HepG2 (cell line): ENCODE measurements around the gene PDLIM5. TPM values are rescaled to one million over a fixed set of nuclear protein-coding genes. Genes with fewer than 3 reads are reported as not detected.
A peak's percentile ranks its signal among the peaks of the same experiment; 100 is the strongest.

Experiments used
- CAMTA2 ChIP-seq: sonication (generic); formaldehyde crosslinking; IDR thresholded peaks from 2 replicates; pipeline ENCODE4 v1.4.0; 2020; ENCODE audit warnings: mild to moderate bottlenecking, missing genetic modification reagents, borderline replicate concordance
- CERS6 ChIP-seq: sonication (generic); formaldehyde crosslinking; IDR thresholded peaks from 2 replicates; pipeline ENCODE4 v1.5.0; 2020; ENCODE audit warnings: missing genetic modification reagents
- DNMT1 ChIP-seq: sonication (generic); formaldehyde crosslinking; IDR thresholded peaks from 2 replicates; pipeline ENCODE4 v1.5.1; 2020; ENCODE audit warnings: mild to moderate bottlenecking, missing genetic modification reagents
- FOXA1 ChIP-seq, 2 experiments: fragments of 450-650 bp in 1 of 2; sonication (generic) in 1 of 2; formaldehyde crosslinking in 1 of 2; IDR thresholded peaks; 2 replicates each; pipeline versions ENCODE4 v1.4.0 to v1.6.1; 2016 to 2020; ENCODE audit warnings: missing genetic modification reagents in 1 of 2
- FUBP1 ChIP-seq: sonication (generic); formaldehyde crosslinking; IDR thresholded peaks from 2 replicates; pipeline ENCODE4 v1.5.1; 2020; ENCODE audit warnings: missing genetic modification reagents, mild to moderate bottlenecking, borderline replicate concordance
- GMEB1 ChIP-seq: sonication (generic); formaldehyde crosslinking; IDR thresholded peaks from 2 replicates; pipeline ENCODE4 v1.5.1; 2020; ENCODE audit warnings: missing genetic modification reagents, mild to moderate bottlenecking, borderline replicate concordance
- HES4 ChIP-seq: sonication (generic); formaldehyde crosslinking; IDR thresholded peaks from 2 replicates; pipeline ENCODE4 v1.9.0; 2021; ENCODE audit warnings: mild to moderate bottlenecking, missing genetic modification reagents, borderline replicate concordance
- KDM2A ChIP-seq: sonication (generic); formaldehyde crosslinking; IDR thresholded peaks from 2 replicates; pipeline ENCODE4 v1.4.0; 2020; ENCODE audit warnings: low read depth, missing genetic modification reagents, borderline replicate concordance
- KDM4B ChIP-seq: sonication (generic); formaldehyde crosslinking; IDR thresholded peaks from 2 replicates; pipeline ENCODE4 v1.4.0; 2020; ENCODE audit warnings: missing genetic modification reagents
- KMT2A ChIP-seq: sonication (generic); formaldehyde crosslinking; IDR thresholded peaks from 2 replicates; pipeline ENCODE4 v1.4.0; 2020; ENCODE audit warnings: missing genetic modification reagents
- MBNL3 ChIP-seq: fragments of 250-450 bp; sonication (Bioruptor Pico); conservative IDR thresholded peaks from 2 replicates; pipeline ENCODE4 v1.8.0; 2022; ENCODE audit warnings: mild to moderate bottlenecking, inconsistent platforms
- NR2F1 ChIP-seq, 2 experiments: fragments of 450-650 bp in 1 of 2; formaldehyde crosslinking in 1 of 2; IDR thresholded peaks; 2 replicates each; pipeline versions ENCODE4 v1.5.0 to v1.6.1; 2016 to 2020; ENCODE audit warnings: mild to moderate bottlenecking in 1 of 2, missing compliant biosample characterization in 1 of 2, missing genetic modification reagents in 1 of 2, moderate library complexity in 1 of 2
- PTBP1 ChIP-seq: fragments of 200-400 bp; formaldehyde crosslinking; IDR thresholded peaks from 2 replicates; pipeline ENCODE4 v1.6.1; 2018; ENCODE audit warnings: low read length, low read depth; ENCODE audit not compliant: poor library complexity, severe bottlenecking
- RBM22 ChIP-seq: fragments of 200-400 bp; formaldehyde crosslinking; optimal IDR thresholded peaks from 2 replicates; pipeline ENCODE3; 2017; ENCODE audit warnings: mild to moderate bottlenecking, low read length, moderate library complexity
- SALL2 ChIP-seq: sonication (generic); formaldehyde crosslinking; IDR thresholded peaks from 2 replicates; pipeline ENCODE4 v1.8.1; 2023; ENCODE audit warnings: mild to moderate bottlenecking, missing genetic modification reagents, inconsistent platforms
- SCMH1 ChIP-seq: sonication (generic); formaldehyde crosslinking; IDR thresholded peaks from 2 replicates; pipeline ENCODE4 v1.9.0; 2021; ENCODE audit warnings: missing genetic modification reagents, mild to moderate bottlenecking, borderline replicate concordance
- TCF7L2 ChIP-seq: IDR thresholded peaks from 2 replicates; pipeline ENCODE4 v1.6.1; 2011; ENCODE audit warnings: mild to moderate bottlenecking, low read depth, low read length, moderate library complexity
- TERF1 ChIP-seq: sonication (generic); formaldehyde crosslinking; IDR thresholded peaks from 2 replicates; pipeline ENCODE4 v1.8.0; 2022; ENCODE audit warnings: mild to moderate bottlenecking, missing genetic modification reagents, moderate library complexity
- ZBTB34 ChIP-seq: sonication (generic); formaldehyde crosslinking; IDR thresholded peaks from 2 replicates; pipeline ENCODE4 v1.8.0; 2022; ENCODE audit warnings: mild to moderate bottlenecking, missing genetic modification reagents
- ZNF180 ChIP-seq: sonication (generic); formaldehyde crosslinking; IDR thresholded peaks from 2 replicates; pipeline ENCODE4 v1.4.0; 2020; ENCODE audit warnings: low read depth, missing genetic modification reagents, borderline replicate concordance
- ZNF205 ChIP-seq: IDR thresholded peaks from 2 replicates; pipeline ENCODE4 v1.6.1; 2018; ENCODE audit warnings: missing biosample characterization, missing genetic modification reagents
- ZNF607 ChIP-seq: sonication (generic); formaldehyde crosslinking; IDR thresholded peaks from 2 replicates; pipeline ENCODE4 v1.5.1; 2020; ENCODE audit warnings: missing genetic modification reagents, mild to moderate bottlenecking, borderline replicate concordance
- ZNF841 ChIP-seq: sonication (generic); formaldehyde crosslinking; IDR thresholded peaks from 2 replicates; pipeline ENCODE4 v1.8.1; 2023; ENCODE audit warnings: missing genetic modification reagents, borderline replicate concordance
- polyA plus RNA-seq, 8 experiments: library from polyadenylated mRNA; depleted of rRNA in 3 of 8; stranded (reverse) in 7 of 8; unstranded in 1 of 8; fragments of >200 nt; fragmentation: Illumina TruSeq in 4 of 8; extraction: Trizol in 4 of 8; gene quantifications; 2 replicates each; pipeline versions ENCODE4 v1.2.1 to v1.2.3, GENCODE V29; 2011 to 2016; ENCODE audit warnings: low read depth in 4 of 8, missing spikeins in 1 of 8, mixed read lengths in 1 of 8; ENCODE audit not compliant: insufficient read depth in 1 of 8
- total RNA-seq, 5 experiments: library from RNA; depleted of rRNA; stranded (reverse); fragments of >200 nt; fragmentation: Illumina TruSeq; extraction: Trizol; gene quantifications; 2 replicates each; pipeline ENCODE4 v1.2.3, GENCODE V29; 2016; ENCODE audit warnings: low read depth in 1 of 5

The PDLIM5 gene
- total and polyA plus RNA-seq, 2 of the 13 experiments (the other 11 are each of a cell fraction or from before 2014, with no cell fraction given), result 52.8 to 119 TPM

GRCh38 chr4:94410678-94411206 is 41.0 kb upstream of the PDLIM5 start (continued):
- TF ChIP-seq GMEB1 (CRISPR knock-in tag) (no peak), NR2F1 (CRISPR knock-in tag; IDR thresholded peaks at IDR 0.05) (no peak), ZBTB34 (no peak), KDM4B (CRISPR knock-in tag) (no peak), PTBP1 (no peak), KDM2A (CRISPR knock-in tag) (0 out of 2 replicates have a peak, but pooled peaks have one; percentile 35), DNMT1 (CRISPR knock-in tag) (no peak), KMT2A (CRISPR knock-in tag) (no peak), RBM22 (no peak), TCF7L2 (no peak), CERS6 (CRISPR knock-in tag) (no peak), SCMH1 (CRISPR knock-in tag) (no peak), FUBP1 (no peak), CAMTA2 (CRISPR knock-in tag) (no peak), ZNF180 (CRISPR knock-in tag) (no peak), HES4 (CRISPR knock-in tag) (no peak), SALL2 (CRISPR knock-in tag) (no peak), TERF1 (CRISPR knock-in tag) (no peak), FOXA1 (IDR thresholded peaks at IDR 0.05) (no peak), FOXA1 (CRISPR knock-in tag; IDR thresholded peaks at IDR 0.05) (no peak), MBNL3 (CRISPR knock-in tag) (no peak), ZNF841 (CRISPR knock-in tag) (no peak), ZNF607 (CRISPR knock-in tag) (no peak), ZNF205 (CRISPR knock-in tag) (no peak)
